Measurements from ENCODE around the gene GLIS1. TPM values are rescaled to one million over a fixed set of nuclear protein-coding genes. Genes with fewer than 3 reads are reported as not detected.

The GLIS1 gene
- total and polyA plus RNA-seq, 12 donors = 0.06 to 0.10 (median 0.09) TPM; not detected in 7

GRCh38 chr1:53539226-53539625 lies 199.7 kb downstream of the GLIS1 start:
- 92 to 93% methylated on average over 2 of the region's 2 CpGs for whole genome bisulfite sequencing, 2 donors
- H3K9me3 ChIP-seq = no peaks in the 10 kb centered on the region
- TF ChIP-seq CTCF (IDR thresholded peaks at IDR 0.05) = no peak
- peak in 1 of 8 donors; percentile 10 for ATAC-seq
- no peak overlapping the region for H3K27ac ChIP-seq
- peaks cover 0 to 36% (median 8%) of the 10 kb centered on the region in 7 donors for H3K27me3 ChIP-seq
- H3K36me3 ChIP-seq = no peaks in the 10 kb centered on the region
- no peak for DNase-seq
- no peak overlapping the region for H3K4me3 ChIP-seq
- intact Hi-C loops (cut with DNase I) = no loop called here
- no peaks in the 10 kb centered on the region for H3K4me1 ChIP-seq

- Histone ChIP-seq H3K36me3 (no peaks in the 10 kb centered on the region), H3K4me3 (no peak overlapping the region), H3K27ac (no peak overlapping the region), H3K9me3 (no peaks in the 10 kb centered on the region), H3K27me3 (peaks cover 0 to 19% (median 2%) of the 10 kb centered on the region in 7 donors), H3K4me1 (no peaks in the 10 kb centered on the region)
- intact Hi-C loops (cut with DNase I) = no loop called here
- DNase-seq (no peak), ATAC-seq (no peak)
- no peak for TF ChIP-seq CTCF (IDR thresholded peaks at IDR 0.05)
- 81 to 86% methylated on average over 6 of the region's 6 CpGs for WGBS, 2 donors
Measured at GRCh38 chr1:53536606-53537005, 202.4 kb downstream of the GLIS1 start.

GRCh38 chr1:53535846-53536245 lies 203.1 kb downstream of the GLIS1 start:
- Histone ChIP-seq H3K9me3 (no peaks in the 10 kb centered on the region), H3K27me3 (peaks cover 0 to 16% (median 2%) of the 10 kb centered on the region in 7 donors), H3K4me1 (no peaks in the 10 kb centered on the region), H3K36me3 (no peaks in the 10 kb centered on the region), H3K27ac (no peak overlapping the region), H3K4me3 (no peak overlapping the region)
- WGBS, 2 donors = 87 to 88% methylated on average over 7 of the region's 7 CpGs
- no peak for TF ChIP-seq CTCF (IDR thresholded peaks at IDR 0.05)
- intact Hi-C loops (cut with DNase I) = no loop called here
- ATAC-seq (no peak), DNase-seq (no peak)

- no peak overlapping the region for H3K27ac ChIP-seq
- WGBS, 2 donors = 95% methylated on average over 5 of the region's 5 CpGs
- no peak for TF ChIP-seq CTCF (IDR thresholded peaks at IDR 0.05)
- peaks cover 0 to 16% (median 2%) of the 10 kb centered on the region in 7 donors for H3K27me3 ChIP-seq
- no peak overlapping the region for H3K4me3 ChIP-seq
- H3K4me1 ChIP-seq = no peaks in the 10 kb centered on the region
- ATAC-seq = no peak
- H3K36me3 ChIP-seq = no peaks in the 10 kb centered on the region
- no peak for DNase-seq
- intact Hi-C loops (cut with DNase I) = no loop called here
- no peaks in the 10 kb centered on the region for H3K9me3 ChIP-seq
Measured at GRCh38 chr1:53535226-53535625, 203.7 kb downstream of the GLIS1 start.
